NCI-H2029 (cell line): ENCODE measurements around the gene PLA2G4C.

Source experiments
- DNase-seq: peaks from one replicate; lab custom pipeline; 2025; lab: John Stamatoyannopoulos, UW

PLA2G4C gene, protein sequence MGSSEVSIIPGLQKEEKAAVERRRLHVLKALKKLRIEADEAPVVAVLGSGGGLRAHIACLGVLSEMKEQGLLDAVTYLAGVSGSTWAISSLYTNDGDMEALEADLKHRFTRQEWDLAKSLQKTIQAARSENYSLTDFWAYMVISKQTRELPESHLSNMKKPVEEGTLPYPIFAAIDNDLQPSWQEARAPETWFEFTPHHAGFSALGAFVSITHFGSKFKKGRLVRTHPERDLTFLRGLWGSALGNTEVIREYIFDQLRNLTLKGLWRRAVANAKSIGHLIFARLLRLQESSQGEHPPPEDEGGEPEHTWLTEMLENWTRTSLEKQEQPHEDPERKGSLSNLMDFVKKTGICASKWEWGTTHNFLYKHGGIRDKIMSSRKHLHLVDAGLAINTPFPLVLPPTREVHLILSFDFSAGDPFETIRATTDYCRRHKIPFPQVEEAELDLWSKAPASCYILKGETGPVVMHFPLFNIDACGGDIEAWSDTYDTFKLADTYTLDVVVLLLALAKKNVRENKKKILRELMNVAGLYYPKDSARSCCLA

DNA sequence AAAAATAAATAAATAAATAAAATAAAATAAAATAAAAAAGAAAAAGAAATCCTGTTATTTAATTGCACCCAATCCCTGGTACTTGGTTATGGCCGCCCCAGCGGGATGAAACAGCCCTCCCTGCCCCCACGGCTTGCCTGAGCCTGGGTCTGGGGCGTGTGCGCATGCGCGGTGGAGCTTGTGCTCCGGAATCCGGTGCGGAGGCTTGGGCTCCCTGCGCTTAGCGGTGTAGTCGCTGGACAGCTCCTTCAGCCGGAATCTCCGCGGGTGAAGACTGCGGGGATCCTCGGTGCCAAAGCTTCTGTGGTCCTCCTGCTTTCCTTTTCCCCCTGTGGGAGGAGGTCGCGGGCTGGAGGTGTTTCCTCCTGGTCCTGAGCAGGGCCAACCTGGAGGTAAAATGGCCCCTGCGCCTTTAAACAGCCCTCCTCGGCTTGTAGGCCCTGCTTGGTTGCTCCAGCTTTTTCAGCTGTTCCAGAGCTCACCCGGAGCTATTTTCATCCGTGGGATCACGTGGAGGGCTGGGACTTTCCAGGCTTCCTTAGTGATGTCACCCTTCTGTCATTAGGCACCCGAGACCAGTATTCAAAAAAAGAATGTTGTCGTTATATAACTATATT is at the start of gene PLA2G4C:
Gene PLA2G4C, minus strand, starts transcription at position 468 of the 617 bp plus-strand sequence. CDS start 4,288 bp downstream, outside the sequence.
- DNase-seq: peak; percentile 88

DNA sequence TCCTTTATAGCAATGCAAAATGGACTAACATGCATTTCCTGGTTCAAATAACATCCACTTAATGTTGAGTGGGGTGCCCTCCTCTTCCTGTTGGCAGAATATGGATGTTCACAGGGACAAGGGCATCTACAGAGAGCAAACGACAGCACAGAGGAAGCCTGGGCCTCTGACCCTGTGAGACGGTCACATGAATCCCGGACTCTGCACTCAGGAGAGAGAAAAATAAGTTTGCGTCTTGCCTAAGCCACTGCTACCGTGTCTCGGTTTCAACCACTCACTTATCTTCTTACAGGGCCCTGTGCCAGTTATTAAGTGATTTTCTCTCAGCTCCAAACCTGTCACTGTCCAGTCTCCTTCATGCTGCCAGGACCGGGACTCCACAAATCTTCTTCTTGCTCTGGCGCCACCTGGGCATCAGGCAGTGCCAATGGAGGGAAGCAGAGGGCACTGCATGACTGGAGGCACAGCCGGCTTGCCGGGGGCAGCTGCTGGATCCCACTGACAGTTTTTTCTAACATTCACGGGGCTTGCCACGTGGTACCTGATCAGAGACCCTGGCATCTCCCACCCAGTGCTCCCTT is 47.7 kb upstream of the PLA2G4C start:
- DNase-seq: no peak

DNA sequence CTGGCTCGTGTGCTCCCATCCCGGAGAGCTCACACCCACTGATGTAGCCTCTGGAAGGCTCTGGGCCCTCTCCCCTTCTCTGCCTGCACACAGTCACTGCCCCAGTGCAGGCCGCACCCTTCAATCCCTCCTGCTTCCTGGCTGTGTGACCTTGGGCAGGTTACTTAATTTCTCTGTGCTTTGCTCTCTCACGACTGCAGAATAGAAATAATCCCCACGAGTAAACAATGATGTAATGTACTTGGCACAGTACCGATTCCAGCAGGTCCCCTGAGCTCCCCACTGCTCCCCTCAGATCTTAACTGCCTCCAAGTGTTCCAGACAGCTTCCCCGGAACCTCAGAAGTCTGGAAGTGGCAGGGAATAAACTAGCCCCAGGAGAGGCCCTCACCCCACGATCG is 43.4 kb upstream of the PLA2G4C start:
- no peak for DNase-seq

DNA sequence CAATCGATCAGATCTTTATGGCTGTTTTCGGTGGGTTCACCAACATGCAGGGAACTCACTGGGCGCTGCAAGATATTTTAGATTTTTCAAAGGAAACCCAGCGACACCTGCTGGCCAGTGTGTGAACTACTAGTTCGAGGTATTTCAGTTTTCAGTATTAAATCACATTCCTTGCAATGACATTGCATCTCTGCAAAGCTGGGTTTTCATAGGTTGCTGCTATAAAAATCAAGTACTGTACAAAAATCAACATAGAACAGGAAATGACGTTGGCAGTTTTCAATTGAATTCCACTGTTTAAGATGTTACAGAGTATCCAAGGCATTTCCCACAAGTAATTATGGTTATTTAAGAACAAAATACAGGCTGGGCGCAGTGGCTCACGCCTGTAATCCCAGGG is 41.9 kb upstream of the PLA2G4C start:
- DNase-seq: no peak

DNA sequence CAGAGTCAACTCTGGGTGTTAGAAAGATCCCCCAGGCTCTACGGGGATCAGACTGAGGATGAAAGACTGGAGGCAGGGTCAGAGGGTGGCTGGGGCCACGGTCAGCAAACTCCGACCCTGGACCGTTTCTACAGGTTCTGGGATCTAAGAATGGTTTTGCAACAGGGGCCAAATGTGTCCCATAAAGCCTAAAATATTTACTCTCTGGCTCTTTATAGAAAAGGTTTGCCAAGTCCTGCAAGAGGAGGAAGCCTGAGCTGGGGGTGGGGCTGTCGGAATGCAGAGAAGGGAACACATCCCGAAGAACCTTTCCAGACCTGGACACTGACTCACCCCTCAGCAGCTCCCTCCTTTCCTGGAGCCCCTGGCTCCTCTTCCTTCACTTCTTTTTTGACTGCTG is 38.8 kb upstream of the PLA2G4C start:
- DNase-seq: no peak

DNA sequence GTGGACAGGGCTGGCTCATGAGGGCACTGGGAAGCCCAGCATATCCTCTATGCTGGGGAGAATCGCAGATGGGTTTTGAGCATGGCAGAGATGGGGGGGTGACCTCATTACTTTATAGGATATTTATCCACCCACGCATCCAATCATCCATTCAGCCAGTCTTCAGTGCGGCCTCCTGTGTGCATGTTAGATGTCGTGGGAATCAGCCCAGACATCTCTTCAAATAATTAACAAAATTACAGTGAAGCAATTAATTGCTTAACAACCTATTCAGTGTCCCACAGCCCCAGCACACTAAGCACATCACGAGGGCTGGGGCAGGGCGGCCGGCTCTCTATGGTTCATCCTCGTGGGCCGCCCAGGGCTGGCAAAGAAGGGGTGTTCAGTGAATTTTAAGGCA is 38.0 kb upstream of the PLA2G4C start:
- no peak for DNase-seq

DNA sequence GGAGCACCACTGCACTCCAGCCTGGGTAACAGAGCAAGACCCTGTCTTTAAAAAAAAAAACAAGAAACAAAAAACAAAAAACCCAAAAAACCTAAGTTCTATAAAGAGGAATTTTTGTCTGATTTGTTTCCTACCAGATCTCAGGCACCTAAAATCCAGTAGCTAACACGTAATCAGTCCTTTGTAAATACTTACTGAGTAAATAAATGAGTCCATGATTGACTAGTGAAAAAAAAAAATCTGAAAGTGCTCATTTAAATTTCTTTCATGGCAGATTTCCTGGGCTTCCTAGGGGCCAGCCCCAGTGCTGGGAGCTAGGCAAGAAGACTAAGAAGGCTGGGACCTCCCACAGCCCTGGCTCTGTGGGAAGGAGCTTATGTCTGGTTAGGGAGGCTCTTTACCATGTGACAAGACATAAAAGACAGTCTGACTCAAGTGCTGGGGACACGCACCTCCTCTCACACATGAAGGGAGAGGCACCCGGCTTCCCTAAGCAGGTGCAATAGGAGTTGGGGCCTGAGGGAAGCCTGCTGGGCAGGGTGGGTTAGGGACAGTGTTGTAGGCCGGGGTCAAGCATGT is 37.1 kb upstream of the PLA2G4C start:
- no peak for DNase-seq

DNA sequence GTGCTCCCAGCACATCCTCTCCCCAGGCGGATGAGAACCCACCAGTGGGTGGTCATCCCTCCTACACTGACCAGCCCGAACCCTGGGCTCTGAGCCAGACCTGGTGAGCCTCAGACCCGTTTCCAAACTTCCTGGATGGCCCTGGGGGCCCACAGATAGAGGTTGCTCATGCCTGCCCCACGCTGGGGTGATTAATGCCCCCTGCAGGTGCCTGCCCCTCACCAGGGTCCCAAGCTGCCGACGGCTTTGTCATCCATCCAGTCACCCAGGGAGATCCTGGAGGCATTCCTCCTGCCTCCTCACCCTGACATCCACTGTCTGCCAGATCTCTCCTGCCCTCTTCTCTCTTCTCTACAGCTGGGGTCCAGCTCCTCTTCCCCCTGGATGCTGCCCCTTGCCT is 28.4 kb upstream of the PLA2G4C start:
- DNase-seq: no peak

DNA sequence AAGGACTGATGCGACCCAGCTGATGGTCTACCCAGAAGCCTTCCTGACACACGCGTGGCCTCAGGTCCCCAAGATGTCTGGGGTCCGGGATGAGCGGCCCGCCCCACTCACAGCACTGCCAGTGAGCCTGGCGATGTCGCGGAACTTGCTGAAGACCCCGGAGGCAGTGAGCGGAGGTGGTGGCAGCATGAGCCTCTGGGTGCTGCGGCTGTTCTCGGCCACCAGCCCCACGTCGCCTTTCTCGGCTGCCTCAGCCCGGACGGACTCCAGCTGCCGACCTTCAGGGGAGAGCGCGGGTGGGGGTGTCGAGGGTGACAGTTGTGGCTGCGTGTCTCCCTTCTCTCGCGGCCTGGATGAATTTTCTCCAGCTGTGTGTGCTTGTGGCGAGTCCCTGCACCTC is 26.8 kb upstream of the PLA2G4C start:
- DNase-seq: no peak

DNA sequence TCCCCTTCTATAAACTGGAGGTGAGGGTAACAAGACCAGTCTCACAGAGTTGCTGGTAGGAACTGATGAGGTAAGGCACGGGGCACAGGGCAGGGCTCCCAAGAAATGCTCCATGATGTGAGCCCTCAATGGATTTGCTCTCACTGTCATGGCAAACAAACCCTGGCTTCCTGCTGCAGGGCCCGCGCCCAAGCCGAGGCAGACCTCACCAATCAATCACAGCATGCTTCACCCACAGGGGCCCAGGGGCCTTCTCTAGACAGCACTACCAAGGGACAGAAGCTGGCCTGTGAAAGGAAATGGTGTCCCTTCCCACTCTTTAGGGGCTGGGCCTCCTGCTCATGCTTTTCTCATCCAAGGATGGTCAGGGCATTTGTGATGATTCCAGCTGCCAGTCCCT is 25.9 kb upstream of the PLA2G4C start:
- DNase-seq: no peak

DNA sequence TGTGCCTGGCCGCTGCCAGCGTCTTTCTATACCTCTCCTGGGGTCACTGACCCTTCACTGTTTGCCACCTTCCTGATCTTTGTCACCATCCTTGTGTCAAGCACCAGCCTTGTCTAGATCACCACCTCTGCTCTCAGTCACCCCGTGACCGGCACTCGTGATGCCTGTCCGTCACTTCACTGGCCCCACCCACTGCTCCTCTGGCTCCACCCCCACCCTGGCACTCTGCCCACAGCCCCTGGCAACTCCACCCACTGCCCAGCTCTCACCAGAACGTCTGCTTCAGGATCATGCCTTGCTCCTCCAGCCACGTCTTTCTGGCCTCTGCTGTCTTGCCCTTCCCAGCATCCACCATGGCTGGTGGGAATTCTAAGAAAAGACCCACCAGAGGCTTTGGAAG is 24.8 kb upstream of the PLA2G4C start:
- peak; percentile 10 for DNase-seq

DNA sequence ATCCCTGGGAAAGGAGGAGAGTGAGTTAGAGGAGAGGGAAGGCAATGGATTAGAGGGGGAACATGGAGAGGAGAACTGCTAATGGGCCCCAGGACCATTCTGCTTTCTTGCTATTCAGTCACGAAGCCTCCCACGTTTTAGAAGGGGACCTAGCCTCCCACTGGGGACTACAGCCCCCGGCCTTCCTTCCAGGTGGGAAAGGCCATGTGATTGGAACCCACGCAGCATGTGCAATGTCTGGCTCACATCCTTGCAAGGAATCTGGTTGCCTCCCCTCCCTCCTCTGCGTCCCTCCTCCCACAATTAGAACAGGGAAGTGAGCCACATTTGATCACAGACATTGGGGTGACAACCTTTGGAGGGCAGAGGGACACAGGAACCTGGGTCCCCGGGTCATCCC is 22.5 kb upstream of the PLA2G4C start:
- no peak for DNase-seq

DNA sequence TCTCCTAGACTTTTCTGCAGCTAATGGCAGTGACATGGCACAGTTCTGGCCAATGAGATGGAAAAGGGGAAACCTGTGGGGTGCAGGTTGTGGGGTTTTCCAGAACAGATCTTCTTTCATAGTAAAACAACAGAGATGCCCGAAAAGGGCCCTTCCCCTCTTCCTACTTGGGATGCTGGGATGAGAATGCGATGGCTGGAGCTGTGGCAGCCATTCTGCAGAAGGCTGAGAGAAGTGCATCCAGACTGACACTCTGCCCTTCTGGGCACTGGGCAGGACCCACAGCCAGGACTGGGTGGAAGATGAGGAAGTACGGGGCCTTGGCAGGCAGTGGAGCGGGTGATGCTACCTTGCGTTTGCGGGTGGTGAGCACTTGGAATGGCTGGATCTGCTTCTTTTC is 16.9 kb upstream of the PLA2G4C start:
- DNase-seq: no peak

DNA sequence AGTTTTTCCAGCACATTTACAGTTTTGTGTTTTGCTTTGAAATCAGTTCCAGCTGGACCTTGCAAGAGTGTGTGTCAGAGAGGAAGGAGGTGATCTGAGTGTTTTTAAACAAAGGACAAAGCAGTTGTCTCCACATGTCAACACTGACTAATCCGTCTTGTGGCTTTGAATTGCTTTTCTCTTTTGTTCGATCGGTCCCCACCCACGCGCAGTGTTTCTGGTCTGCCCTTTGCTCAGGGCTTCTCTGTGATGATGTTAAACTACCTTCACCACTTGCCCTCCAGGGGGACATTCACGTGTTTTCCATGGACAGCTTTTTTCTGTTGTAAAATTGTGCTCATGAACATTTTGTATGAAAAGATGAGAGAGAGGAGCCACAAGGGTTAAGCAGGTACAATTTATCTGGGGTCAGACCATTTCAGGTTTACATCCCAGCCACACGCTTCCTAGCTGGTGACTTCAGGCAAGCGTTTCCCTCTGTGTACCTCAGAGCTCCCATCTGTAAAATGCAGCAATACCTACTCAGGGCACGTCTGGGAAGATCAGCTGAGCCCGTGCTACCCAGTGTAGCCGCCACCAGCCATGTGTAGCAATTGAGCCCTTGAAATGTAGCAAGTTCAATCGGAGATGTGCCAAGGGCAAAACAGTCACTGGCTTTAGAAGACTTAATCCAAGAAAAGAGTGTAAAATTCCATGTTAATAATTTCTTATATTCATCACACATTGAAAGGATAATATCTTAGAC is 13.5 kb upstream of the PLA2G4C start:
- DNase-seq: no peak

DNA sequence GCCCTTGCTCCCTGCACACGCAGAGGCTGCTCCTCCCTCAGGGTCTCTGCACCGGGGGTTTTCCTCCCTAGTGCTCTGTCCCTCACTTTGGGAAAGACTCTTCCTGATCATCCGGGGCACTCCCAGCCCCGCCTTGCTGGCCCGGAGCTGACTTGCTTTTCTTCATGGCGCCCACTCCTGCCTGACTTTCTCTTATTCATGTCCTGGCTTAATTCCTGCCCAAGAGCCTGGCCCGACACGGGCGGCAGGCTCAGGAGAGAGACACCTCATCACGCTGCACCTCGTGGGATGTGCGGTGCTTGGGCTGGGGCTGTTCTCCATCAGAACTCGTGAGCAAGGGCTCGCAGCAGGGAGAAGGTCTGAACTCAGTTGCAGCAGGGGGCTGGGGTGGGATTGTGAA is 11.8 kb upstream of the PLA2G4C start:
- DNase-seq: no peak

DNA sequence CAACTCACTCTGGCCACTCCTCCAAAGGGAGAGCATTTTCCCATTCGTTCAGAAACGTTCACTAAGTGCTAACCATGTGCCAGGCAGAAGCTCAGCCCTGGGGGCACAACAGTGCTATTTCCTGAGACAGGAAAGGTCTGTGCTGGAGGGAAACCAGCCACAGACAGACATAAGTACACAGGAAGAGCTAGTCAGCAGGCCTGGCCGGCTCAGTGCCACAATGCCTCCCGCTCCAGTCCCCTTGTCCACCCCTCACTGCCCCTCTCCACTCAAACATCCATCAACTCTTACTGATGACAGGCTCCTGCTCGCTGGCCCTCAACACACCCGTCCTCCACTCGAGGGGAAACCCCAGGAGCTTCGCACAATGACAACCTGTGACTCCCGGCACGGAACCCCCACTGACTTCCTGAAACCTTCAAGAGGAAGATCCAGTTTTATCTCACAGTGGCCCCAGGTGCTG is 11.3 kb upstream of the PLA2G4C start:
- DNase-seq: no peak

DNA sequence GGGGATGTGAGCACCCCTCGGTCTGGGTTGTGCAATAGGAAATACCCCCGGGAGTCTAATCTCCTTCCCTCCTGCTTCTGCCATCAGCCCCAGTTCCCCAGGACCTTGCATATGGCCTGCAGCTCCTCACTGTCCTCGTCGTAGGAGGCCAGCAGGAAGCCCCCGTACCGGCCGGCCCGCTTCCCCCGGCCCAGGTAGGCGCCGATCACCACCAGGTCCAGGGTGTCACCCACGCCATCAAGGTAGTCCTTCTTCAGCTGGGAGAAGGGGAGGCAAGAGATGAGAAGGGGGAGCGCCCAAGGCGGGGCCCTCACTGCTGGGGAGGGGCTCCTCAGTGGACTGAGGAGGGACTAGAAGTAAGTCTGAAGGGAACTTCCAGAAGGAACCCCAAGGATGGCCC is 10.4 kb upstream of the PLA2G4C start:
- no peak for DNase-seq

DNA sequence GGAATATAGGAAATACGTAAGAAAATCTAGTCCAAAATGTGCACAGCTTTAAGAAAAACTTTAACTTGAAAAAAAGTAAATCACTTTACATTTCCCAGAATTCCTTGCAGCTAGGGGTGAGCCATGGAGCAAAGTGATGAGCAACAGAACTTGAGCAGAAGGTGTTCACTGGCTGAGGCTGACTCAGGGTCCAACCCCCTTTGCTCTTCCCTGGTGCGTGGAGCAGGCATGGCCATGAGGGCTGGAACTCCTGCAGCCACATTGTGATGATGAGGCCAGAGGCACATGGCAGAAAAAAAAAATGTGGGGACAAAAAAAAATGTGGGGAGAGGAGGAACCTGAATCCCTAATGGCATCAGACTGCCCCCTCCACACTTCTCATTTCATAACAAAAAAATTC is 9.9 kb upstream of the PLA2G4C start:
- DNase-seq: no peak

DNA sequence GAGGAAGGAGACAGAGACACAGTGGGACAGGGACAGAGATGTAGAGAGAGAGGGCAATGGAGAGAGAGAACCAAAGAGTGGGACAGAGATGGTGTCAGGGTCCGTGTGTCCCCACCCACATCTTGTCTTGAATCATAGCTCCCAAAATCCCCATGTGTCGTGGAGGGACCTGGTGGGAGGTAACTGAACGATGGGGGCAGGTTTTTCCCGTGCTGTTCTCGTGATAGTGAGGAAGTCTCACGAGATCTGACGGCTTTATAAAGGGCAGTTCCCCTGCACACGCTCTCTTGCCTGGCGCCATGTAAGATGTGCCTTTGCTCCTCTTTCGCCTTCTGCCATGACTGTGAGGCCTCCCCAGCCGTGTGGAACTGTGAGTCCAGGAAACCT is 7.5 kb upstream of the PLA2G4C start:
- DNase-seq: no peak

DNA sequence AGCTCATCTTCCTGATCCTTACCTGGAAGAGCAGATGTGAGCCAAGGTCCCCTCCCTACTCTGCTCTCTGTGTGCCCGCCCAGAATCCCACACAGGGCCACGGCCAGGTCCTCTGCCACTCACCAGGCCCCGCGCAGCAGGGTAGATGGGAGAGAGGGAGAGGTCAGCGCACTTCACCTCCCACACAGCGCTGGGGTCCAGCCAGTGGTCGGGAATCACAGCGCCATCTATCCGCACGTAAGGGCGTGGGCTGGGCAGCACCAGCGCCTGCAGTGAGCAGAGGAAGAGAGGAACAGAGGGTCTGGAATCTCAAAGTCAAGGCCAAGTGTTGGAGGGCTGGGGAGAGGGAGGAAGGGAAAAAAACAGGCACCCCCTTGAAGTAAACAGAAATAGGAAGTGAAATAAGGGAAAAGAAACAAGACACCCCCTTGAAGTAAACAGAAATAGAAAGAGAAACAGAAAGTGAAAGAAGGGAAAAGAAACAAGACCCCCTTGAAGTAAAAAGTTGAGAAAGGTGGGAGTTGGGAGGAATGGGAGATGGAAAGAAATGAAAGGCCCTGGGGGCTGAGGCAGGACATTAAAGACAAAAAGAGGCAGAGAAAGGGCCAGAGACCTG is 7.0 kb upstream of the PLA2G4C start:
- DNase-seq: no peak

DNA sequence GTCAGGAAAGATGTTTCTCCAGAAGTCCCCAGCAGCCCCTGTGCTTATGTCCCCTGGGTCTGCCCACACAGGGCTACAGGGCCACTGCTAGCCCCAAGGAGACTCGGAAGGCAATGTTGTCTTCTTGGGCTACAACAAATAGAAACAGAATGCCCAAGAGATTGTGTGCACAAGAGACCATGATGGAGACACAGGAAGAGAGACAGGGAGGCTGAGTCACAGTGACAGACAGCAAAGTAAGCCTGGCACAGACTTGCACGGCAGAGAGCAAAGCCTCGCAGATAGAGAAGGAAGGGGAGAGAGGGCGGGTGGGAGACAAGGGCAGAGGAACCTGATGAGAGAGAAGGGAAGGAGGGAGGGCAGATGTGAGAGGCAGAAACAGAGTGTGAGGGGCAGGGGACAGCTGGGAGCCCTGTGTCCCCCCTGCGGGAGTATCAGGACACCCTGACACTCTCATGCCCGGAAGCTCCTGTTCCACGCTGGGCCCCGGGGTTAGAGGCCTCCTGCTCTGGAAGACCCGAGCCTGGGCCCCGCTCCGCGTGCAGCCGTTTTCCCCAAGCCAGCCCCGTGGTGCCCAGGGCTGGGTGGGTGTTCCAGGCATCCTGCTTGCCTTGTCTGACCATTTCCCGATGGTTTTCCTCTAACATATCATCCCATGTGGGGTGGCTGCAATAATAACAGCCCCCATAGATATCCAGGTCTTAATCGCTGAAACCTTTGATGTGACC is 2.7 kb upstream of the PLA2G4C start:
- DNase-seq: no peak
